Measurements from ENCODE around the gene SH3PXD2A.

Gene SH3PXD2A

GRCh38 chr10:103724074-103724473 is 131.3 kb downstream of the SH3PXD2A start:
- peaks cover 3% of the 10 kb centered on the region; the same call in 1 of the 2 replicates for H3K4me1 ChIP-seq (ENCODE audit: control insufficient read depth, insufficient read depth, low read length)
- ChIA-PET CTCF (interaction anchor here (2.7 kb wide), 1 partner anchor 162 kb away, joined by 10 read pairs; no protein-coding TSS in a partner anchor), POLR2A (no interaction called here)
- peaks cover 0 to 16% of the 10 kb centered on the region in 2 experiments; a peak in 1 of 3 replicates for H3K36me3 ChIP-seq (ENCODE audit: control insufficient read depth in 2 of 2, insufficient read depth in 1 of 2, low read length in 2 of 2)
- no peaks in the 10 kb centered on the region for H3K9me3 ChIP-seq (ENCODE audit: control insufficient read depth, insufficient read depth, low read depth, low read length)
- no peak overlapping the region for H3K4me3 ChIP-seq (ENCODE audit: low read depth, low read length)
- TF ChIP-seq EGR2 (tag by site-specific recombination; IDR thresholded peaks at IDR 0.05; ENCODE audit: low read depth): no peak
- no peak for TF ChIP-seq ZNF624 (tag by site-specific recombination; IDR thresholded peaks at IDR 0.05)
- no peak for TF ChIP-seq WT1 (tag by site-specific recombination; IDR thresholded peaks at IDR 0.05)
- no peak for TF ChIP-seq ZNF211 (tag by site-specific recombination; IDR thresholded peaks at IDR 0.05; ENCODE audit: low read depth)
- TF ChIP-seq PBX3 (CRISPR knock-in tag; IDR thresholded peaks at IDR 0.05): no peak
- TF ChIP-seq YY1 (tag by site-specific recombination; IDR thresholded peaks at IDR 0.05): no peak
- no peak overlapping the region for H3K27ac ChIP-seq (ENCODE audit: extremely low read depth, low read depth, low read length)

- no peak overlapping the region for H3K27ac ChIP-seq (ENCODE audit: extremely low read depth, low read depth, low read length)
- POLR2A ChIA-PET: no interaction called here
- no peaks in the 10 kb centered on the region for H3K9me3 ChIP-seq (ENCODE audit: control insufficient read depth, insufficient read depth, low read depth, low read length)
- no peak overlapping the region for H3K4me3 ChIP-seq (ENCODE audit: low read depth, low read length)
- peaks cover 3% of the 10 kb centered on the region; the same call in 1 of the 2 replicates for H3K4me1 ChIP-seq (ENCODE audit: control insufficient read depth, insufficient read depth, low read length)
- H3K36me3 ChIP-seq (ENCODE audit: control insufficient read depth in 2 of 2, insufficient read depth in 1 of 2, low read length in 2 of 2): peaks cover 0 to 17% of the 10 kb centered on the region in 2 experiments; a peak in 1 of 3 replicates
- CTCF ChIA-PET: interaction anchor here (0.6 to 2.7 kb wide), 3 partner anchors 10 to 162 kb away, joined by 3 to 10 read pairs (median 5); no protein-coding TSS in a partner anchor
- TF ChIP-seq ZNF112 (tag by site-specific recombination; IDR thresholded peaks at IDR 0.05) (no peak), ZNF146 (tag by site-specific recombination; IDR thresholded peaks at IDR 0.05) (no peak), ZNF362 (tag by site-specific recombination; IDR thresholded peaks at IDR 0.05) (no peak), ZXDB (tag by site-specific recombination; IDR thresholded peaks at IDR 0.05) (no peak), ZNF677 (tag by site-specific recombination; IDR thresholded peaks at IDR 0.05) (no peak), MYNN (tag by site-specific recombination; IDR thresholded peaks at IDR 0.05; ENCODE audit: borderline replicate concordance) (no peak), ZNF354C (tag by site-specific recombination; IDR thresholded peaks at IDR 0.05; ENCODE audit: borderline replicate concordance, low read depth) (no peak), ZNF23 (tag by site-specific recombination; IDR thresholded peaks at IDR 0.05; ENCODE audit: borderline replicate concordance) (no peak), ZBTB20 (tag by site-specific recombination; IDR thresholded peaks at IDR 0.05) (no peak), ZBTB8A (tag by site-specific recombination; IDR thresholded peaks at IDR 0.05) (no peak), ZSCAN23 (tag by site-specific recombination; IDR thresholded peaks at IDR 0.05) (no peak), ZNF558 (tag by site-specific recombination; IDR thresholded peaks at IDR 0.05) (no peak), SCRT1 (tag by site-specific recombination; IDR thresholded peaks at IDR 0.05; ENCODE audit: borderline replicate concordance) (no peak), EGR2 (tag by site-specific recombination; IDR thresholded peaks at IDR 0.05; ENCODE audit: low read depth) (no peak)
Observed at GRCh38 chr10:103723557-103723956, 131.8 kb downstream of the SH3PXD2A start.

GRCh38 chr10:103722632-103723031 is 132.7 kb downstream of the SH3PXD2A start:
- ChIA-PET POLR2A (no interaction called here), CTCF (interaction anchor here (0.5 to 2.7 kb wide), 4 partner anchors 10 to 285 kb away, joined by 3 to 10 read pairs (median 4); no protein-coding TSS in a partner anchor)
- TF ChIP-seq BCL11B (tag by site-specific recombination; IDR thresholded peaks at IDR 0.05; ENCODE audit: low read depth) (no peak), ZIC2 (tag by site-specific recombination; IDR thresholded peaks at IDR 0.05) (peak; percentile 90), ZSCAN30 (tag by site-specific recombination; IDR thresholded peaks at IDR 0.05) (0 out of 2 replicates have a peak, but pooled peaks have one; percentile 32)
- TF ChIP-seq, protein P1, sequence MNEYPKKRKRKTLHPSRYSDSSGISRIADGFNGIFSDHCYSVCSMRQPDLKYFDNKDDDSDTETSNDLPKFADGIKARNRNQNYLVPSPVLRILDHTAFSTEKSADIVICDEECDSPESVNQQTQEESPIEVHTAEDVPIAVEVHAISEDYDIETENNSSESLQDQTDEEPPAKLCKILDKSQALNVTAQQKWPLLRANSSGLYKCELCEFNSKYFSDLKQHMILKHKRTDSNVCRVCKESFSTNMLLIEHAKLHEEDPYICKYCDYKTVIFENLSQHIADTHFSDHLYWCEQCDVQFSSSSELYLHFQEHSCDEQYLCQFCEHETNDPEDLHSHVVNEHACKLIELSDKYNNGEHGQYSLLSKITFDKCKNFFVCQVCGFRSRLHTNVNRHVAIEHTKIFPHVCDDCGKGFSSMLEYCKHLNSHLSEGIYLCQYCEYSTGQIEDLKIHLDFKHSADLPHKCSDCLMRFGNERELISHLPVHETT (tag by site-specific recombination; IDR thresholded peaks at IDR 0.05): no peak
- H3K4me3 ChIP-seq (ENCODE audit: low read depth, low read length): no peak overlapping the region
- no peaks in the 10 kb centered on the region for H3K9me3 ChIP-seq (ENCODE audit: control insufficient read depth, insufficient read depth, low read depth, low read length)
- no peak overlapping the region for H3K27ac ChIP-seq (ENCODE audit: extremely low read depth, low read depth, low read length)
- H3K36me3 ChIP-seq (ENCODE audit: control insufficient read depth in 2 of 2, insufficient read depth in 1 of 2, low read length in 2 of 2): peaks cover 0 to 17% of the 10 kb centered on the region in 2 experiments; a peak in 1 of 3 replicates
- H3K4me1 ChIP-seq (ENCODE audit: control insufficient read depth, insufficient read depth, low read length): peaks cover 3% of the 10 kb centered on the region; the same call in 1 of the 2 replicates
